NCI-H524 (cell line): Measurements from ENCODE around the gene DSCAML1.
"Not testable (repeated sequence)": the region's sequence is repeated elsewhere in the genome, so short reads cannot be mapped to it uniquely, and the experiment has no call there.

ENCODE experiments used
- DNase-seq, 2 experiments: peaks; one replicate each; lab custom pipeline; 2025; lab: John Stamatoyannopoulos, UW

DSCAML1 gene

DNA sequence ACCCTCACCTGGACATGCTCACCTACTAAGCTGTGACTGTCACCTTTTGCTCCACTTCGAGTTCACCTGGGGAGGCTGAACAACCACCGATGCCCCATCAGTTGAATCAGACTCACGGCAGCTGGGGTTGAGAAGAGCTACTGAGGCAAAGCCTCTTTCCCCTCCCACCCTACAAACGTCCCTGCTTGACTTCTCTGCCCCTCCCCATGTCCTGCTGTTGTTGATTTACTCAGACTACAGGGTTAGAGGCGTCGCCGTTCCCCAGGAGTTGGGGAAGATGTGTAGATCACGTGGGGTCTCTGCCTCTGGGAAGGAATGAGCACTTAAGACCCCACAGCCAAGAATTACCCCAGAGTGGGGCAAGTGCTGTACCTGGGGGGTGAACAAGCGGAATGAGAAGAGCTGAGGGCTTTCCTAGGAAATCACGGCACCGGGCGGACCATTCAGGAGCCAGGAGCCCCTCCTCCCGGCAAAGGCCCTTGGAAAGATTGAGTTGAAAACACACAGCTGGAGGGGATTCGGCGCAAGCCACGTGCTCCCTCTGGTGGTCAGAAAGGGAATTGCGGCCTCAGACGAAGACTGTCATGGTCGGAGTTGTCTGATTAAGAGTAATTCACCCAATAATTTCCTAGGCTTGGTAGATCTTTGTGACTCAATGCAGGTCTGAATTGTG, 20.5 kb upstream of the DSCAML1 start:
- DNase-seq: peak; percentile 77 to 85

DNA sequence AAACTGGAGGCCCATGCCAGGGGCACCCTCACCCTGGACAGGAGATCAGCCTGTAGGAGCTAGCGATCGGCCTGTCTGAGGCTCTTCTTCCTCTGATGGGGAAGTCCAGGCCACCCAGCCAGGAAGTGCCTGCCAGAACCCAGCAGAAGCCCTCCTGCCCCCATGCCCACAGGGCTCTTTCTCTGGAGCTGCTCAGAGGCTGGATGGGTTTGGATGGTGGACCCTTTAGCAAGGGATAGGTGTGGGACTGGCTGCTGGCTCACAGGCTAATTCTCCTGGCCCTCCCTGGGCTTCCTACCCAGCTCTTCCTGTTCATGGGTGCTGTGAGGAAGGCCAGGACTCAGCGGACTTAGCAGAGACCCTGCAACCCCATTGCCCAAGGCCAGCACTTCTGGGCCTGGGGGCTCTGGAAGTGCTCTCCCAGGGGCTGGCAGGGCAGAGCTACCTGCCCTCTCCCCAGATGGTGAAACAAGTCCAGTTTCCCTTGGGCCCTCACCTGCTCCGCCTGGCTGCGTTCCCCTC, 19.9 kb upstream of the DSCAML1 start:
- DNase-seq: no peak

DNA sequence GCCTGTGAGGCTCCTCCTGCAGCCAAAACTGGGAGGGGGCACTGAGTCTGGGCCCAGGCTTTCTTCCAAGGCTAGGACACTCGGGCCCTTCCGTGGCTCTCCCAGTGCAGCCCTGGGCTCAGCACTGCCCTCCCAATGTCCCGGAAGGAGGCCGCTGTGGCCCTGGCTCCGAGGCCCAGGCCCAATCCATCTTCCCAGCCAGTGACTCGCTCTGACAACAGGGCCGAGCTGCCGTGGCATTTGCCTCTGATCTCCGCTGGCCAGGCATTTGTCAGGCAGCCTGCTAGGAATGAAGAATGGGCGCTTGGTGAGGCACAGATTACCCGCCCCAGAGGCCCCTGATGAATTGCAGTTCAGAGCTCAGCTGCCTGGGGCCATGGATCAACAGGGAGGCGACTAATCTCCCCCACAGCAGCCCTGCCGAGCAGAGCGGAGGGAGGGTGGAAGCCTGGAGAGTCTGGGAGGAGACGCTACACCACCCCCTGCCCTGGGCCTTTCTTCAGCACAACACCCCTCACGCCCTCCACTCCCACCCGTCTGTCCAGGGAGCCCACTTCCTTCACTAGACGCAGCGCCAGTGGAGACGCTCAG, 19.2 kb upstream of the DSCAML1 start:
- no peak for DNase-seq

DNA sequence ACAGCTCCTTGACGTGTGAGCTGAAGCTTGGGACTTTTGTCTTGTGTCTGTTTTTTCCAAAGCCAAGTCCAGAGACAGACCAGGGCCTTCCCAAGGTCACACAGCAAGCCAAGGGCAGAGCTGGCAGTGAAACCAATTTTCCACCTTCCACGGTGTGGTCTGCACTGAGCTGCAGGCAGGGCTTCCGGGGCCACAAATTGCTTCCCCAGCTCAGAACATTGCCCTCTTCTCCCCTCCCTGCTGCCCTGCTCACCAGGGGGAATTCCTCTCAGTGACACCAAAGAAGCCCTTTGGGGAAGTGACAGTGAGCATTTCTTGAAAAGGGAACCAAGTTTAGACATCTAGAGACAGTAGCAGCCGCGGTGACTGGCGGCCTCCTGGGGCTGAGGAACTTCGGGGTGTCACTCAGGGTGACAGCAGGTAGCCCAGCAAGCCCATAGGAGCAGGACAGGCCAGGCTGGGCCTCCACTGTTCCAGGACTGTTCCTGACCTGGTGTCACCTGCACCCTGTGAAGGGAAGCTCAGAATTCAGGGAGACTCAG, 18.3 kb upstream of the DSCAML1 start:
- no peak for DNase-seq

DNA sequence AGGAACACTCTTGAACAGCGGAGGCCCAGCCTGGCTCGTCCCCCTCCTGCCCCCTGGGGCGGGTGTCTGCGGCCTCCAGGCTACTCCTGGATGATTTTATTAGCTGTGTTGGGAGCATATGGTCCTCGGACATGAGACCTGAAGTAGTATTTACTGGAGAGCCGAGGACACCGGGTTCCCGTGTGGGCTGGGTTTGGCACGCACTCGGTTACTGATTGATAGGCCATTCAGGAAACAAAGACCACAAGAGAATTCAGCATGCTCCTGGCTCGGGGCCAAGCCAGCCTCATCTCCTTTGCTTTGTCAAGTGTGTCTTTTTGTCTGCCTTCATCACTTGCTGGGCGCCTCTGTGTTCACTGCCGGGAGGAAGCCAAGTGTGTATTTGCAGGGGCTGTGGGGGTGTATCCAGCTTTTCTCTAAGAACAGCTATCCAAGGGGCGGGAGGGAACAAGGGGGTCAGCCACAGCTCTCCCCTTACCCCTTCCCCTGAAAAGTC, 17.8 kb upstream of the DSCAML1 start:
- peak in 1 of 2 experiments; percentile 47 for DNase-seq

DNA sequence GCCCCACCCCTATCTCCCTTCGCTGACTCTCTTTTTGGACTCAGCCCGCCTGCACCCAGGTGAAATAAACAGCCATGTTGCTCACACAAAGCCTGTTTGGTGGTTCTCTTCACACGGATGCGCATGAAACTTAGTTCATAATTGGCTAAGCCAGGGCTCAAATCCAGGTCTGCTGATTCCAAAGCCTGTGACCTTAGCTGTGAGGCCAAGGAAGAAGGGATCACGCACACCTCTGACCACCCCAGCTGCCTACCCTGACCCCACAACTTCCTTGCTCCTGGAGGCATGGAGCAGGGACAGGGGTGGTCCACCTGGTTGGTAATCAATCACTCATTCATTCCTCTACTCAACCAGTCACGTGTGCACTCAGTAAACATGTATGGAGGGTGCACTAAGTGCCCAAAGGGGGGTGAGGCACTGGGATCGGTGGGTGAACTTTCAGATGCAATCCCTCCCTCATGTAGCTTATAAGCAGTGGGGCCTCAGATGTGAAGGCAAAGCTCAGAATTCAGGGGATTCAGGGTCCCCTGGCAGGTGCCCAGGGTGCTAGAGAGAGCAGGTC, 17.3 kb upstream of the DSCAML1 start:
- no peak for DNase-seq

DNA sequence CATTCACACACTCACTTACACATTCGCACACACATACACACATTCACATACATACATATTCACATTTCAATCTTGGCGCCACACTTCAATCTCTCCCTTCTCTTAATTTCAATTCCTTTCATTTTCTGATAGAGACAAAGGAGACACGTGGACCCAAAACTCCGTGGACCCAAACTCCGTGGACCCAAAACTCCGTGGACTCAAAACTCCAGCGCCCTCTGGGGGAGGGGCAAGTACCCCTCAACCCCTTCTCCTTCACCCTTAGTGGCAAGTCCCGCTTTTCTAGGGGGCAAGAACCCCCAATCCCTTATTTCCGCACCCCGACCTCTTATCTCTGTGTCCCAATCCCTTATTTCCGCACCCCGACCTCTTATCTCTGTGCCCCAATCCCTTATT, 13.0 kb upstream of the DSCAML1 start:
- not testable (repeated sequence) for DNase-seq

DNA sequence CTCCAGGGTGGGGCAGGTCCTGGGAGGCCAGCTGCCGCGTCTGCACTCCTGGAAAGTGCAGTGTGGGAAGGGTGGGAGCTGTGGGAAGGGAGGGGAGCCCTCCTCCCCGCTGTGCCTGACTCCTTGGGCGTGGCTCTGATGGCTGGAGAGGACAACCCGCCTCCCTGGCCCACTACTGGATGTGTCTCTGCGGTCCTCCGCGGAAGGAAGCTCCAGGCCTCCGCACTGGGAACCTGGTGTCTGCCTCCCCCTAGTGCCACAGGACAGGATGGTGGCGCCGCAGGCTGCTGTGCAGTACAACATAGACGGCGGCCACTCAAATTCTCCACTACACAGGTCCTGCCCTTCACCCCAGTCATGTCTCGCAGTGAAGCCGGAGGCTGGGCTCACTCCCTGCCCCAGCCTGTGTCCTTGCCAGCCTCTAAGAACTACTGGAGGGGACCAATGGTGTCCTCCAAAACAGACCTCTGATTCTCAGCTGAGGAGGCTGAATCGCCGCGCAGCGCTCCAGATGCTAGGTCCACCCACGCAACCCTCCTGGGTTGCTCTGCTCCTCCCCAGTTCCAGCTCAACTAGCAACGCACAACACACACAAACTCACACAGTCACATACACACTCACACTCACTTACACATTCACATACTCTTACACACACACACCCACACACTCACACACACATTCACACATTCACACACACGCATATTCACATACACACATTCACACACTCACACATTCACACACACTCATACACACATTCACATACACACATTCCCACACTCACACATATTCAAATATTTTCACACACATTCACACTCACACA, 12.4 kb upstream of the DSCAML1 start:
- DNase-seq: peak; percentile 54 to 85

DNA sequence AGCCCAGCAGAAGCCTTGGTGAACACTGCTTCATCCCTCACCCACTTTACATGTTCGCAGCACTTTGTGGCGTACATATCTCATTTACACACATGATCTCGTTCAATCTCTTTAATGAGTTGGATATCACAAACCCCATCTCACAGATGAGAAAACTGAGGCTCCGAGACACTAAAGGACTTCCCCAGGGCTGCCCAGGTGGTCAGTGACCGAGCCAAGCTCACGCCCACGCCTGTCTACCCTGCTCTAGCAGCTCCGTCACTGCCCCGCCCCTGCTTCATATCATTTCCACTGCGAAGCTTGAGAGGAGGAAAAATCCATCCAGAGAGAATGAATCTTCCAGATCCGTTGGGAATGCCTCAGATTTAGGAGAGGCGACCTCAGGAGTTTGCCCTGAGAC, 11.8 kb upstream of the DSCAML1 start:
- no peak for DNase-seq

DNA sequence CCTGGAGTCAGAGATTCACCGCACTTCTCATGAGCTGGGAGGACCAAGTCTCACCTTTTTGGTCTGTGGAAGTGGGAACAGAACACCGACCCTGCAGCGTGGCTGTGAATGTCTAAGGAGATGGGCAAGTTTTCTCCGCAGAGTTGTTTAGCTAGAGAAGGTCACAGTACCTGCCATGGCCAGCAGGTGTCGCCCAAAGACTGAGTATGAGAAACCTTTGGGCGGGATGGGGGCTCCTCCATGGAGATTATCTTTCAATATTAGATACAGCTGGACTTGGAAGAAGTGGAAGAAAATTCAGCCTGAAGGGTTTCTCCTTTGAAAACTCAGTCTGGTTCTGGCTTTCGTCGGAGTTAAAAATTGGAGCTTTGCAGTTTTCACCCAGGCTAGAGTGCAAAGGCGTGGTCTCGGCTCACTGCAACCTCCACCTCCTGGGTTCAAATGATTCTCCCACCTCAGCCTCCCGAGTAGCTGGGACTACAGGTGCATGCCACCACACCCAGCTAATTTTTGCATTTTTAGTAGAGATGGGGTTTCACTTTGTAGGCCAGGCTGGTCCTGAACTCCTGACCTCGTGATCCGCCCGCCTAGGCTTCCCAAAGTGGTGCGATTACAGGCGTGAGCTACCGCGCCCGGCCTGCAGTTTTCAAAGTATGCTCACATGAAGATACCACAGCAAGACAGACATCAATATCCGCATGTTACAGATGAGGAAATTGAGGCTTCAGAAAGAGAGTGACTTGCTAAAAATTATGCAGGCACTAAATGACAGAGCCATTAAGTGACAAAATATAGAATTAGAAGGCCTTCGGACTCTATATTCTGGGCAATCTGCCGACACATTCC, 10.7 kb upstream of the DSCAML1 start:
- peak in 1 of 2 experiments; percentile 62 for DNase-seq

DNA sequence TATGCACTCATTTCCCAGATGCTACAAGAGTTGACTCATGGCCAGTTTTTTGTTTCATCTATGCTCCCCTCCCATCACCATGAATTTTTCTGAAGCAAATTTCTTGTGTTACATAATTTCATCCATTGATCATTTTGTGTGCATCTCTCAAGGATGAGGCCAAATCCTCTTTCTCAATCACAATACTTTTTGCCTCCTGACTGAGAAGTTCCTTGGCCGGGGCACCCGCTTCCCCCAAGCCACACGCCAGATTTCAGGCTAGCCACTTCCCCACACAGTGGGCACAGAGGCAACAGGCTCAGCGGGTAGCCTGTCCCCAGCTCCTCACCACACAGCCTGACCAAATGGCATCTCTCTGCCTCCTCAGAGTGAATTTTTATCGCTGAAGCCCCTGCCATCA, 9.8 kb upstream of the DSCAML1 start:
- no peak for DNase-seq

DNA sequence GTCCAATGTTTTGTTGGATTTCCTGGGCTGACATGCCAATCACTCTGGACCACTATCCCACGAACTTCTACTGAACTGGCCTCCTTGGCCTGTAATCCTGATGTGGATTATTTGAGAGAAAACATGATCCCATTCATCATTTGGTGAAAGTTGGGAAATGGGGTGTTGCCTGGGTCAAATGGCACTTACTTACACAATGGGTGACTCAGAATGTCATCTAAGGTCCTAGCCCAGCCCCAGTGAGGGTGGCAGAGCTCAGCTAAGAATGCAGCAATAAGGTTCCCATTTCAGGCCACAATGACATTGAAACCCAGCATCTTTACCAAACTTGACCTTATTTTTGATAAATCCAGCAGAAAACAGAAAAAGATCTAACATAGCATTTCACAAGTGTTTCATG, 8.0 kb upstream of the DSCAML1 start:
- DNase-seq: no peak

DNA sequence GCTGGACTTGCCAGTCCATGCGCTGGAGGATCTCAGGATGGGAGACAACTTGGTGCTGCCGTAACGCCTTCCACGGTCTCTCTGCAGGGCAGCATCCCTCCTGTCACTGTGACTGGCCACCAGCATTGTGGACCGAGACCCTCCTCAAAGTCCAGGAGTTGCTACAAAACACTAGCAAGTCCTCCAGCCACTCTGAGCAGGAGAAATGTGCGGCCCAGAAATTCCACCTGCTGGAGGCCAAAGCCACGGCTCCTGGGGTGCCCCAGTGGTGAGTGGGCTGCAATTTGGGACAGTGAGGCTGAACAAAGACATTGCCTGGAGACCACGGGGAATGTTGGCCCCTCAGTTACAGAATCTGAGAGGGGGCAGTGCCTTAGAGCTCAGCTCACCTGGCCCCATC, 6.9 kb upstream of the DSCAML1 start:
- no peak for DNase-seq

DNA sequence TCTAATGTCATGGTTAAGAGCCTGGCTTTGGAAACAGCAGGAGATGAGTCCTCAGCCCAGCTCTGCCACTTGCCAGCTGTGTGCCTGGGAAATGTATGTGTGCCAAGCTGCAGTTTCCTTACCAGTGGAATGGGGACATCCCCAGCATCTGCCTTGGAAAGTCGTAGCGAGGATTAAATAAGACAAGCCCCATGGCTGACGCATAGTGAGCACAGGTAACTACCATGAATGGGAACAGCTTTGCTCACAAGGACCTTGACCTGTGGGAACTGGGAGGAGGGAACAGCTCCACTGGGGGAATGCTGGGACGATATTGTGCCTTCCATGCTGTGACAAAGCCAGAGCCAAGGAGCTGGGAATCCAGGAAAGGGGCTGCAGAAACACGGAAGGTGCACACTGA, 2.6 kb upstream of the DSCAML1 start:
- DNase-seq: no peak

DNA sequence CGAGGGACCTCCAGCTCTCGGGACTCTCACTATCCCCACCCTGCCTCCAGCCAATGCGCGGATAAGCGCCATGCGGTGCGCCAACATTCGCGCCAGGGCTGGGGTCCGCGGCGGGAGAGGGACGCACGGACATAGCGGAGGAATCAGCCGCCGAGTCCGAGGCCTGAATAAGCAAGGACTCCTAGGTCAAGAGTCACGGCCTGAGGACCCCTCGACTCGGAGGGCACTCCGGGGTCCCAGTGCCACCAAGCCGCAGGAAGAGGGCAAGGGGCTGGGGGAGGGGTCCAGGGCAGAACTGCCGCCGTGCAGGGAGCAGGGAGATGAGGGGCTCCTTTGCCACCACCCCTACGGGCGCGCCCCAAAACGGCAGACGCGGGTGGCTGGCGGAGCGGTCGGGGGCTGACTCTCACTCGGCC, 552 bp downstream of the DSCAML1 start:
- DNase-seq: no peak

DNA sequence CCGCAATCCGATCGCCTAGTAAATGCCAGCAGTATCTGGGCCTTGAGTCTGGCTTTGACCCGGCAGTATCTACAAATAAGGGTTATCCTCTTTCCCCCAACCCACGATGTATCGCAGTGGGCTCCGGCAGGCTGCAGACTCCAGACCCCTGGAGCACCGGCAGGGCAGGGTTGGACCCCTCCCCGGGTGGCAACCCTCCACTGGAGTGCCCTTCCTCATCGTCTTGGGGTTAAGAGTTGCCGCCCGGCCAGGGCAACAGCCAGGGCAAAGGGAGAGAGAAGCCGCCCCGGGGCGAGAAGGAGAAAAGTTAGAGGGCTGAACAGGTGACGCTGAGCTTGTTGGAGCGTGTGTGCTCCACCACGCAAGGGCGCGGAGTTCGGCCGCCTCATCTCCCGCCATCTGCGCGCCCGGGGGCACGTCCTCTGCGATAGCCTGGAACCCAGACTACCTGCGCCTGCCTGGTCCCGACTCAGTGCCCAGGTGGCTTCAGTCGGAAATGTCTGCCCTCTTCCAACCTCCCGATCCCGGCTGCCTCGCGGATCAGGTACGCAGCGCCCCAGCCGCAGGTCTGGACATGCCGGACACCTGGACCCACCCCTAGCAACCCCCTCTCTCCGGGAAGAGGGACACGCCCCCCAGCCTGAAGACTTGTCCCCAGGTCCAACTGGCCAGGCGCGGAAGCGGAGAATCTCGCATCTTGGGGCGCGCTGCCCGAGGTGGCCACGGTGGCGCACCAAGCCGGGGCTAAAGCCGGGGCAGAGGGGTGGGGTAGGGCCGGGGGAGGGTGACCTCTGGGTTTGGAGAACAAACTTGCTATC, 1.2 kb downstream of the DSCAML1 start:
- DNase-seq: no peak

DNA sequence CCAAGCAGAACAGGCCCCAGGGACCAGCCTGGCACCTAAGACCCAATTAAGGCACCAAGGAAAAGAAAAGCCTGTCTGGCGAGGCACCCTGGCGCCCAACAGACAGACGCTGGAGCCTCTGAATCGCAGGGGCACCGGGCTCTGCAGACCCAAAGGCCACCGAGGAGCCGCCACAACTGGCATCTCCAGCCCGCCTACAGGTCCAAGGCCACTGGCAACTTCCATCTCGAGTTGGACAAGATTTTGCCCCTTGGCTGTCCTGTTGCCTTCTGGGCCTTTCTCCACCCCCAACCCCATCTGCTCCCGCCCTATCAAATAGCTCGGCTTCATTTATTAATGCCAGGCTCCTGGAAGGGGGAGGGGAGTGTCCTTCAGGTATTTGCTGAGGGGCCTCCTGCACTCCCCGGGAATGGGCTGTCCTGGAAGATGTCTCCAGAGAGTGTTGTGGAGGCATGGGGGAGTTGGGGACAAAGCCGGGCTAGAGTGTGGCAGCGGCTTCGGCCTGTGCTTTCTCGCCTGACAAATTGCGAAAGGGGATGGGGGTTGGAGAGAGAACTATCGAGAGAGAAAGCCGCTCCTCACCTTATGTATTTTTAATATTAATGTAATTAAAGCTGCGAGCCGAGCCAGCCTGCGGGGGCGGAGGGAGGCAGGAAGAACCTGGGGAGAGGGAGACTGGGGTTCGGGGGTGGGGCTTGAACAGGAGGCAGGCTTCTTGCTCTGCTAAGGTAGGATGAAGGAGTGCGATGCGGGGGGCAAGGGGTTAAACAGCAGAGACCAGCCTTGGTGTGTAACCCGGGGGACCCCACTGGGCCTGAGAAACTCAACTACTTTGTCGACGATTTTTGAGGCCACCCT, 2.0 kb downstream of the DSCAML1 start:
- no peak for DNase-seq

DNA sequence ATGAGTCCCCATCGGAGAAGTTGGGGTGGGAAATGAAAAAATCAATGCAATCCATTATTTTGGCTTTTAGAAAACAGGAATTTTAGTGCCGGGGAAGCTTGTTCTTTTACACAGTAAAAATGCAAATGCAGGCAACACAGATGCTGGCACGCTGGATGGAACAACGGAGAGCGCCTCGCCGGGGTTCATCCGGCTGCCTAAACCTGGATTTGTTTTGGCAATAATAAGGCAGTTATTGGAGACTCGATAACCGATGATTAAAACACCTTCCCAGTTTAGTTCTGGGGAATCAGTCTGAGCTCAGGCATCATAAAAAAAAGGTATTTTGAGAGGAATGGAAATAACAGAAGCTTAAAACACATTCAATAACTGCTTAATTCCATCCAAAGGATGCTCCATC, 2.9 kb downstream of the DSCAML1 start:
- DNase-seq: no peak

DNA sequence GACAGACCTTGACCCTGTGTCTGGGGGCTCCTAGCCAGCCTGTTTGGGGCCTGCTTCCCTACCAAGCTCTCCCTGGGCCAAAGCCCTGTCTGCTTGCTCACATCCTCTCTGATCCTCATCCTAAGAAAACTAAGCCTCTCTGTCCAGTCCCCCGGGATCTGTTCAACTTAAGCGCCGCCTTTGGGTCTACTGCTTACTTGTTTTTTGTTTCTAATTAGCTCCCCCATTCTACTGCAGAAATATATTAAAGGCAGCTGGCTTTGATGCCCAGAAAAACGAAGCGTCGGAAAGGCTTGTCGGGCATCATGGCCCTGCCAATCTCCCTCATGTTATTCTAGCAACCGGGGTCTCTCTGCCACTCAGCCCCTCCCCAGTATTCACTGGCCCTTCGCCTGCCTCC, 3.4 kb downstream of the DSCAML1 start:
- DNase-seq: no peak
